Measurements from ENCODE around the gene RAB8B.

RAB8B gene

DNA sequence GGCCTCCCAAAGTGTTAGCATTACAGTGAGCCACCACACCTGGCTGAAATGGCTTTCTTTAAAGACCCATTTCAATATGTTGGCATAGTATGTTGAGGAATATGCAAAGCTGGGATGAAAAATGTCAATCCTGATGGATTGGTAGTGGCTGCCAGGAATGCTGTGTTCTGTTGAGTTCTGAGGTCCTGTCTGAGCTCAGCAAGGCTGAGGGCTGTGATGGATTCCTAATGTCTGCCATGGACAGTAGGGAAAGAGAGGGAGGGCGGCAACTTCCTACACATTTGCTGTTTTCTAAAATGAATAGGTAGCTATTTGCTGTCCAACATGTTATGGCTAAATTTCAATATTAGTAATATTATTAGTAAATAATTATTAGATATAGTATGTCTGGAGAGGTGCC lies 8.2 kb downstream of the RAB8B start:
- H3K27ac ChIP-seq (ENCODE audit: poor library complexity, severe bottlenecking), result no peak overlapping the region

DNA sequence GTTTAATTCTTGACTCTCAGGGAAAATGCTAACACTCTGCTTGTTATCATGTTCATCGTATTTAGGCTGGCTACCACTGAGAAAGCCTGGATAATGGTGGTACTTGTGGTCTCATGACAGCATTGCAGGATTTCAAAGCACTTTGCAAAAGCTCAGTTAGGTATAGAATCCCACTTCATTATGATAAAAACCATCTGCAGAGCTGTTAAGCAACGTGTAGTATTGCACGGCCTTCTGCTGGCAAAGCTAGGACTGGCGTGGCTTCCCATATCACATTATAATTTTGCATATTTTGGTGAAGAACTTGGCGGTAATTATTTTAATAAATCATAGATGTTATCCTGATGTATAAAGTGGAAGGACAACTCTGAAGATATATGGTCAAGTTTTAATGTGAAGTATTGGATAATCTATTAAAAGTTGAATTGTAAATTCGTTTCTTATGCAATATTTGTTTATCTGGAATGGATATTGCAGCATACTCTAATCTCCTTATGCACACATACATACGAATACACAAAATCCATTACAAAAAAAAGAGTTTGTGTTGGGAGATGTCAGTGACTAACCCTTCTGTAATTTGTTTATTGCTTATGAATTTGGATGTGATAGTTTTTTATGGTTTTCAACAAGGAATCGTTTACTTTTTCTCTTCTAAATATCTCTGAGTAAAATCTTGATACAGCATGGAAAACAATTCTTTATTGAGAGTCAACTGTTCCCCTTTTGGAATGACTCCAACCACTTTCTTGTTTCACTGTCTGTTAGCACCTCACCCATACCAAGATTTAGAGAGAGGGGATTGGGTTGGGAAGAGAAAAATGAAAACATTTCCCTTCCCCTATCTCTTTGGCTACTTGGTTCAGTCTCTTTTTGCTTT lies 9.2 kb downstream of the RAB8B start:
- no peak for DNase-seq (ENCODE audit: low spot score)

More for the DNA sequence above, 8.2 kb downstream of the RAB8B start:
- Histone ChIP-seq H3K36me3 (ENCODE audit: low read depth) (no peaks in the 10 kb centered on the region), H3K4me3 (ENCODE audit: severe bottlenecking) (no peak overlapping the region), H3K27me3 (ENCODE audit: insufficient read depth, poor library complexity, severe bottlenecking) (no peaks in the 10 kb centered on the region), H3K9me3 (ENCODE audit: severe bottlenecking) (no peaks in the 10 kb centered on the region), H3K4me1 (ENCODE audit: insufficient read depth, poor library complexity, severe bottlenecking) (peaks cover 22% of the 10 kb centered on the region)
- no peak for ATAC-seq (ENCODE audit: low read depth)
- DNase-seq (ENCODE audit: low spot score), result no peak
- TF ChIP-seq, protein P1, sequence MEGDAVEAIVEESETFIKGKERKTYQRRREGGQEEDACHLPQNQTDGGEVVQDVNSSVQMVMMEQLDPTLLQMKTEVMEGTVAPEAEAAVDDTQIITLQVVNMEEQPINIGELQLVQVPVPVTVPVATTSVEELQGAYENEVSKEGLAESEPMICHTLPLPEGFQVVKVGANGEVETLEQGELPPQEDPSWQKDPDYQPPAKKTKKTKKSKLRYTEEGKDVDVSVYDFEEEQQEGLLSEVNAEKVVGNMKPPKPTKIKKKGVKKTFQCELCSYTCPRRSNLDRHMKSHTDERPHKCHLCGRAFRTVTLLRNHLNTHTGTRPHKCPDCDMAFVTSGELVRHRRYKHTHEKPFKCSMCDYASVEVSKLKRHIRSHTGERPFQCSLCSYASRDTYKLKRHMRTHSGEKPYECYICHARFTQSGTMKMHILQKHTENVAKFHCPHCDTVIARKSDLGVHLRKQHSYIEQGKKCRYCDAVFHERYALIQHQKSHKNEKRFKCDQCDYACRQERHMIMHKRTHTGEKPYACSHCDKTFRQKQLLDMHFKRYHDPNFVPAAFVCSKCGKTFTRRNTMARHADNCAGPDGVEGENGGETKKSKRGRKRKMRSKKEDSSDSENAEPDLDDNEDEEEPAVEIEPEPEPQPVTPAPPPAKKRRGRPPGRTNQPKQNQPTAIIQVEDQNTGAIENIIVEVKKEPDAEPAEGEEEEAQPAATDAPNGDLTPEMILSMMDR (IDR thresholded peaks at IDR 0.05; ENCODE audit: poor library complexity, severe bottlenecking), result no peak

GRCh38 chr15:63200464-63201249 lies 11.3 kb downstream of the RAB8B start:
- no peaks in the 10 kb centered on the region for H3K9me3 ChIP-seq (ENCODE audit: severe bottlenecking)
- DNase-seq (ENCODE audit: low spot score) (no peak), ATAC-seq (ENCODE audit: low read depth) (no peak)
- no peak overlapping the region for H3K4me3 ChIP-seq (ENCODE audit: severe bottlenecking)
- H3K27ac ChIP-seq (ENCODE audit: poor library complexity, severe bottlenecking), result no peak overlapping the region
- H3K27me3 ChIP-seq (ENCODE audit: insufficient read depth, poor library complexity, severe bottlenecking), result no peaks in the 10 kb centered on the region
- H3K36me3 ChIP-seq (ENCODE audit: low read depth), result no peaks in the 10 kb centered on the region
- TF ChIP-seq, protein P1 (IDR thresholded peaks at IDR 0.05; ENCODE audit: poor library complexity, severe bottlenecking), result no peak
- peaks cover 14% of the 10 kb centered on the region for H3K4me1 ChIP-seq (ENCODE audit: insufficient read depth, poor library complexity, severe bottlenecking)

More for the DNA sequence above, 9.2 kb downstream of the RAB8B start:
- H3K36me3 ChIP-seq (ENCODE audit: low read depth), result no peaks in the 10 kb centered on the region
- no peaks in the 10 kb centered on the region for H3K9me3 ChIP-seq (ENCODE audit: severe bottlenecking)
- no peak overlapping the region for H3K4me3 ChIP-seq (ENCODE audit: severe bottlenecking)
- no peak for ATAC-seq (ENCODE audit: low read depth)
- TF ChIP-seq, protein P1 (IDR thresholded peaks at IDR 0.05; ENCODE audit: poor library complexity, severe bottlenecking), result no peak
- no peaks in the 10 kb centered on the region for H3K27me3 ChIP-seq (ENCODE audit: insufficient read depth, poor library complexity, severe bottlenecking)
- no peak overlapping the region for H3K27ac ChIP-seq (ENCODE audit: poor library complexity, severe bottlenecking)
- peaks cover 21% of the 10 kb centered on the region for H3K4me1 ChIP-seq (ENCODE audit: insufficient read depth, poor library complexity, severe bottlenecking)

DNA sequence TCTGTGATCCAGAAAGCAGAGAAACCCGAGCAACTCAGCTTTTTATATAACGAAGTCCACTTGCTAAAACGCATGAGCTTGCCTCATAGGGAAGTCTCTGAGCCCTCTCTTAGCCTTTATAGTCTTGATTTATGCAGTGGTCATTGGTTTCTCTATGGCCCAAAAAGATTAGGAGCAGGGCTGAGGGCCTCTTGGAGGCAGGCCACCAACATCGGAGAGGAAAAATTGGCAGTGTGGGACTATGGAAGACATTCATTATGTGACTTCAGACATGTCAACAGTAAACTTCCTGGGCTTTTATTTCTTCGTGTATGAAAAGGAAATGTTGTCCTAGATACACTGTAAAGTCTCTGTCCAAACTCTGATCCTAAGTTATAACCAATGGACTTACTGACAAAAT lies 13.5 kb downstream of the RAB8B start:
- Histone ChIP-seq H3K9me3 (ENCODE audit: severe bottlenecking) (no peaks in the 10 kb centered on the region), H3K36me3 (ENCODE audit: low read depth) (no peaks in the 10 kb centered on the region), H3K4me3 (ENCODE audit: severe bottlenecking) (no peak overlapping the region), H3K27me3 (ENCODE audit: insufficient read depth, poor library complexity, severe bottlenecking) (no peaks in the 10 kb centered on the region), H3K4me1 (ENCODE audit: insufficient read depth, poor library complexity, severe bottlenecking) (peaks cover 14% of the 10 kb centered on the region), H3K27ac (ENCODE audit: poor library complexity, severe bottlenecking) (no peak overlapping the region)
- DNase-seq (ENCODE audit: low spot score), result no peak
- no peak for ATAC-seq (ENCODE audit: low read depth)
- TF ChIP-seq, protein P1 (IDR thresholded peaks at IDR 0.05; ENCODE audit: poor library complexity, severe bottlenecking), result no peak

Measured in RWPE2 (cell line).